ENCODE data around the gene NRXN3.
A peak's percentile ranks its signal among the peaks of the same experiment; 100 is the strongest.

The NRXN3 gene

DNA sequence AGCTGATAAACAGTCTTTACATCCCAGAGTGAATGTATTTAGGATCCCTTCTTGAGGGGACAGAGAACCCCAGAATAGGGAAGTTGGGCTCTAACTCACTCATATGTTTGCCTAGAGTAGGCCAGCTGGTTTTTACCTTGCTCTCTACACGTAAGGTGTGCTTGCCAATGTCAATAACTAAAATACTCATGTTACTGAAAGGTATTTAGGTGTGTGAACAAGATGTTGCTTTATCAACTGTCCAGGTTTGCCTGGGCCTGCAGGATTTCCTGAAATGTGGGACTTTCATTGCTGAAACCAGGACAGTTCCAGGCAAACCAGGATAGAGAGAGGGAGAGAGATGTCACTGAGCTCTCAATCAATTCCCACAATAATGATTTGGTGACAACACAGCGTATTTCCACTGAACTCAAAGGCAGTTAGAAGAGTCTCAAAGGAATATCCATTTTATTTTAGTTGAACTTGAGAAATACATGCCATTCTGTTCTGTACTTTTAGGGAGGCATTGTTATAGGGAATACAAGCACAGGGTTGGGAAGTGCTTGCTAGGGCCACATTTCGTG lies 171.7 kb downstream of the NRXN3 start:
- TF ChIP-seq GATA3 (IDR thresholded peaks at IDR 0.05; ENCODE audit: low read depth, low read length): no peak
- TF ChIP-seq GATA2 (IDR thresholded peaks at IDR 0.05; ENCODE audit: low read depth, low read length): no peak

DNA sequence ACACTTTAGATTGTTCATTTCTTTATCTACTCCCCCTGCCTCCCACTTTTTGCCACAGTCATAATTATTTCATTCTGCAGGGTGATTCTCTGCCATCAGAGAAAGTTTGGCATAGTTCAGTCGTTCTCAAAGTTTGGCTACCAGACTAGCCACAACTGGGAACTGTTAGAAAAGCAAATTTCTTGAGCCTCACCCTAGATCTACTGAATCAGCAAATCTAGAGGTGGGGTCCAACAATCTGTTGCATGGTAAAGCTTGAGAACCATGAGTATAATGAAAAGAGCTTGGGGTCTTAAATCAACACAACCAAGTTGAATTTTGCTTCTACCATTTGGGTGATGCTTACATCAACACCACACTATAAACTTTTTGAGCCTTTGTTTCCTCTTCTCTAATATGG lies 172.7 kb downstream of the NRXN3 start:
- TF ChIP-seq GATA3 (IDR thresholded peaks at IDR 0.05; ENCODE audit: low read depth, low read length) (no peak), GATA2 (IDR thresholded peaks at IDR 0.05; ENCODE audit: low read depth, low read length) (no peak)

DNA sequence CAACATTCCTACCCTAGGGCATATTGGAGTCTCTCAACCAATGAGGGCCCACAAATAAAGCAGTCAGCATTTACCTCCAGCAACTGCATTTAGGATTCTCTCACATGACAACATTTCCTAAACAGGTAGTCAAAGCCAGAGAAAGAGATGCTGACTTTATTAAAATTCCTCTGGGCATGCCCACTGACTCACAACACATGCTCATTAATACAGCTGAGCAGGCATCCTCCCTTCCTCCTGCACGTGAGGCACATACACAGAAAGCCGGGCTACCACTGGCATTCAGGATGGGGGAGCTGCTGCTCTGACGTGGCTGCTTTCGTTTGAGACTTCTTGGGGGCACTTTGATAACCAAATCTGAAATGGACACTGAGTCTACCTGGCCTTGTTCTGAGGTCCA lies 174.1 kb downstream of the NRXN3 start:
- no peak for TF ChIP-seq GATA2 (IDR thresholded peaks at IDR 0.05; ENCODE audit: low read depth, low read length)
- TF ChIP-seq GATA3 (IDR thresholded peaks at IDR 0.05; ENCODE audit: low read depth, low read length): no peak

DNA sequence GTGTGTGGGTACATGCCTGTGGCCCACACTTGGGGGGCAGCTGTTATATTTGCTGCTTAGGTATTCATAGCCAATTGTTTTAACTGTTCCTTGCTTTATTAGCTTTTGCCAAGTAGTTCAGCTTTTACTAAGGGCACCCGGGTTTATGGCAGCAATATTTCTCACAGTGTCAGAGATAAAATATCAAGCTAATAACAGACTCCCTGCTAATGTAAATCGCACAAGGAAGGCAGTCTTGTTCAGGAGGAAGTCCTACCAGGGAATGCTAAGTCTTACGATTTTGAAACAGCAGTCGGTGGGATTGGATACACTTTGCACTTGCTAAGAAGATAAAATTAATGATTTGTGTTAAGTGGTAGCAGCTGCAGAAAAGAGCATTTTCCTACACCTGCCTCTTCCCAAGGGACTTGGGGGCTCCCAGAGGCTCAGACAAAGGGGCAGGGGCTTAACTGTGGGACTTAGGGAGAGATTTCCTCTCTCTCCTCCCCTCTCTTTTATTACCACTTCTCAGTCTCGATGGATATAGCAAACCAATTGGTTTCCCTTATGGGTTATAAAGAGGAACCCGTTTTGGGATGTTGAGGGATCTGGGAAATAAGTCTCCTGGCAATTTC lies 175.1 kb downstream of the NRXN3 start:
- TF ChIP-seq GATA3 (IDR thresholded peaks at IDR 0.05; ENCODE audit: low read depth, low read length) (no peak), GATA2 (IDR thresholded peaks at IDR 0.05; ENCODE audit: low read depth, low read length) (no peak)

DNA sequence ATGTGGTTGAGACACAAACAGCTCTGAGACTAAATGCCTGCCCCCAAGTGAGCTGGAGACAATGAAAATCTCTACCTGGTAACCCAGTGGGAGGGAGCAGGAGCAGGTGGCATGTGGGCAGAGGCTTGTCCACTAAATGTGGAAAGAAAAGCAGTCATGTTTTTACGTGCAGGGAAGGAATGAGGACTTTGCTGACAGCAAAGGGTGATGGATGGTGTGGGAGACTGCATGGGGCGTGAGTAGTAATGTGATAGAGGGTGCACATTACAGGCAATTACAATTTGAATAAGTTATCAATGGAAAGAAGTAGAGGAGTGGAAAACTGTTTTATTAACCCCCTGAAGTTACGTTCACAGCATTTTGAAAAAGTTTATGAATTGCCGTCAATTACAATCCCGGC lies 176.6 kb downstream of the NRXN3 start:
- no peak for TF ChIP-seq GATA3 (IDR thresholded peaks at IDR 0.05; ENCODE audit: low read depth, low read length)
- no peak for TF ChIP-seq GATA2 (IDR thresholded peaks at IDR 0.05; ENCODE audit: low read depth, low read length)

DNA sequence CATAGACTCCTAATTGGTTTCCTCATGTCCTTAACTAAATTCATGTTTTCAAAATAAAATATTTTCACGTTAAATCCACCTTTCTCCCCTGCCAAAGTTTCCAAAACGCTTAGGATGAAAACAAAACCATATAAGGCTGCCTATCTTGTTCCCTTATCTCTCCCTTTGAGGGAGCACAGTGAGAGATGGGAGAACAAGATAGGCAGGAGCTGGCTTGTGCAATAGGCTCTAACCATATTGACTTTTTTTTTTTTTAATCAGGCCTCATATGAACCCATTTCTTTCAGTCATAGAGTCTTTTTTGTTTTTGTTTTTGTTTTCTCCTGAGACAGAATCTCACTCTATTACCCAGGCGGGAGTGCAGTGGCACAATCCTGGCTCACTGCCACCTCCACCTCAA lies 184.9 kb downstream of the NRXN3 start:
- TF ChIP-seq GATA2 (IDR thresholded peaks at IDR 0.05; ENCODE audit: low read depth, low read length) (peak; percentile 48; the same call in 1 of the 2 replicates), GATA3 (IDR thresholded peaks at IDR 0.05; ENCODE audit: low read depth, low read length) (no peak)

DNA sequence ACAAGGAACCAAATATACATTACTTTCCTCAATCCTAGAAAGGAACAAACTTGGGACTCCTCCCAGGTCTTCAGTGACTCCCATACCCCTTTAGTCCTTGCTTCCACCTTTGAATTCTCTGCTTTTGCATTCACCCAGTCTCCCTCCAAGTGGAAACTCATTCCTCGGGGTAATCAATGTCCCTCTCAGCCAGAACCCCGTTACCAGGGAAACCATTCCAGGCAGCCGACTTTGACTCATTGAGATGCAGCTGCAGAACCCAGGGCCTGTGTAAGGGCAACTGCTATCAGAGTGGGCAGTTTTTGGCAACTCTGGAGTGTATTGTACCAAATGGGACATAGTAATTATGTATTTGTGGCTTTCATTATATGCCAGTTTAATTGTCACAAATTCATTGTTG lies 186.2 kb downstream of the NRXN3 start:
- TF ChIP-seq GATA2 (IDR thresholded peaks at IDR 0.05; ENCODE audit: low read depth, low read length) (no peak), GATA3 (IDR thresholded peaks at IDR 0.05; ENCODE audit: low read depth, low read length) (no peak)

DNA sequence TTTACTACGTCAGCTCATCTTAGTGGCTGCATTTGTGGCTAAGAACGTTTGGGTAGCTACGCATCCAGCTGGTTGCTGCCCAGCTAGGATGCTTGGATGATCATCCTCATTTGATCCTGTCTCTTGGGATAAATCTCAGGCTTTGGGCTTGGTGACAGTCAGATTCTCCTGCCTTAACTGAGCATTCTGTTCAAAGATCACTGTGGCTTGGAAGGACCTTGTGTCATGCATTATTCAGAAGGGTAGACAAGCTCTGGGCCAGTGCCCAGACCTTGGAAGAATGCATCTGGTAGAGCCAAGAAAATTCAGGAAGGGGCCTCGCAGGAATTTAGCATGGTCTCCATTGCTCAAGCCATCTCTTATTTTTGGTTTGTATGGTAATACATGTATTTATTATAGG lies 188.4 kb downstream of the NRXN3 start:
- TF ChIP-seq GATA2 (IDR thresholded peaks at IDR 0.05; ENCODE audit: low read depth, low read length) (no peak), GATA3 (IDR thresholded peaks at IDR 0.05; ENCODE audit: low read depth, low read length) (no peak)

DNA sequence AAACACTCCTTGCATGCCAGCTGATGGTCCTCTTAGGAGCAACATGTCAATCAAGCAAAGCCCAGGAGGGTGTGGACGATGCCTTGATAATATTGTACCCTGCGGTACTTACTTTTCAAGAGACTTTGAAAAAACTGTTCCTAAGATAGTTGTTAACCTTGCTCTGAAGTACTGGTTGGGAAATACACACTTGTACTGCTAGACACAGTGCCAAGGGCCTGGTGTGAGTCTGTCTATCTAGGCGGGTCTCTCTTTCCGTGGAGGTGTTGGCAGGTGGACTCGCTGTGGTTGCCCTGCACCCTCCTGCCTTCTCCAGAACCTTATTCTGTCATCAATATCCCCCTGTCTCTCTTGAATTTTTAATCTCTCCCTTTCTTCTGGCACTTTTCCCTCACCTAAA lies 189.4 kb downstream of the NRXN3 start:
- no peak for TF ChIP-seq GATA3 (IDR thresholded peaks at IDR 0.05; ENCODE audit: low read depth, low read length)
- no peak for TF ChIP-seq GATA2 (IDR thresholded peaks at IDR 0.05; ENCODE audit: low read depth, low read length)

DNA sequence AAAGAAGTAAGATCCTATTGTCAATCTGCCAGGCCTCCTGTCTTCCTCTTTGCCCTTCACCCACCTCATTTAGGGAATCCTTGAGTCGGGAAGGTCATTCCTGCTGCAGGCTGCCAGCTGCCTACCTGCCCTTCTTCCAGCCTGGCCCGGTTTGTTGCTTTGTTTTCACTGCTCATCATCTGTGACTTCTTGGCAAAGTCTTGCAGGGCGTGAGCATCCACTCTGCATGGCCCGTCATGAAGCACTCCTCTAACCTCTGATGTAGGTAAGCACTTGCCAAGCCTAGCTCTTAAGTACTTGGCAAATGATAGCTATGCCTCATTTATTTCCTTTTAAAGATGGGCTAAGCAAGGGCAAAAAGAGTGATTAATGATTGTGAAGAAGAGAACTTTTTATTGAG lies 192.8 kb downstream of the NRXN3 start:
- TF ChIP-seq GATA3 (IDR thresholded peaks at IDR 0.05; ENCODE audit: low read depth, low read length) (no peak), GATA2 (IDR thresholded peaks at IDR 0.05; ENCODE audit: low read depth, low read length) (no peak)

DNA sequence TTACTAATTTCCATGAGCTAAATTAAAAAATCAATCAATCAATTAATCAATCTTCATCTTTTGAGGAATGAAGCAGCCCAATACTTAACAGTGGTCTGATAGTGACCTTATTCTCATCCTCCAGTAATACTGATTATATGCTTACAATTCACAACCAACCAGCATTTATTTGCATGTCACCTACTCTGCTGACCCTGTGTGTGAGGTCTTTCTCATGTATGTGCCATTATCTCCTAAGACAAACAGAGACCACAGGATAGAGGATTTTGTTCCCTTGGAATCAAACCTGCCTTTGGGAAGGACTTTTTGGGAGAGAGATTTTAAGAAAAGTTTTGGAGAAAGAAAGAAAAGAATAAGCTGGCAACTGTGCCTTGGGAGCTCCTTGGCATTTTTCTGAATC lies 197.2 kb downstream of the NRXN3 start:
- no peak for TF ChIP-seq GATA2 (IDR thresholded peaks at IDR 0.05; ENCODE audit: low read depth, low read length)
- no peak for TF ChIP-seq GATA3 (IDR thresholded peaks at IDR 0.05; ENCODE audit: low read depth, low read length)

DNA sequence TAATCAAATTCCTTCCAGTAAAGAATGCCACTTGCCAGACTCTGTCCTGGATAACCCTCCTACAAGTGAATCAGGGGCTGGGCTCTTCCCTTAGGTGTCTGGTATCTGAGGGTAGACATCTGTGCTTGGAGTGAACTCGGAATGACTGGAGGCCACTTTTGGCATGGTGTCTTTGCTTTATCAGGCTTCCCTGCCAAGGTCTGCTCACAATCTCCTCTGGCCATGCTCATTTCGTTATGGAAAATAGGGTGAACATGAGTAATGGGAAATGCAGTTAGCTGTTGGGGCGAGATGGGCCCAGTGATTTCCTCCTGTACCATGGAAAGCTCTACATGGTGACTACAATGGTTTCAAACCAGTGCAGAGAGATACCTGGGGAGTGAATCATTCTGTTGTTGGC lies 212.9 kb downstream of the NRXN3 start:
- no peak for TF ChIP-seq GATA2 (IDR thresholded peaks at IDR 0.05; ENCODE audit: low read depth, low read length)
- TF ChIP-seq GATA3 (IDR thresholded peaks at IDR 0.05; ENCODE audit: low read depth, low read length): no peak

DNA sequence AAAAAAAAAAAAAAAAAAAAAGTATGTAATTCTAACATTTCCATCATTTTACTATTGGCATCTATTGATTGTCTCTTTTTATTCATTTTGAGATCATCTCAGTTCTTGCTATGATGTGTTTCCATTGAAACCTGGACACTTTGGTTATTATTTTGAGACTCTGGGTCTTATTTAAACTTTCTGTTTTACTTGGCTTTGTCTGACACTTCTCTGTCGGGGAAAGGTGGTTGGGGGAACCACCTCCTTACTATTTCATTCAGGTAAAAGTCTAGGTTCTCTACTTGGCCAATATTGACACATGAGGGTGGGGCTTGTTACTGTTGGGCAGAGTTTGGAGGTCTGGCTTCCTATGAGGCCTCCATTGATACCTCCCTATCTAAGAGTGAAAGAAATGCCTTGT lies 228.0 kb downstream of the NRXN3 start:
- TF ChIP-seq GATA3 (IDR thresholded peaks at IDR 0.05; ENCODE audit: low read depth, low read length) (no peak), GATA2 (IDR thresholded peaks at IDR 0.05; ENCODE audit: low read depth, low read length) (no peak)

DNA sequence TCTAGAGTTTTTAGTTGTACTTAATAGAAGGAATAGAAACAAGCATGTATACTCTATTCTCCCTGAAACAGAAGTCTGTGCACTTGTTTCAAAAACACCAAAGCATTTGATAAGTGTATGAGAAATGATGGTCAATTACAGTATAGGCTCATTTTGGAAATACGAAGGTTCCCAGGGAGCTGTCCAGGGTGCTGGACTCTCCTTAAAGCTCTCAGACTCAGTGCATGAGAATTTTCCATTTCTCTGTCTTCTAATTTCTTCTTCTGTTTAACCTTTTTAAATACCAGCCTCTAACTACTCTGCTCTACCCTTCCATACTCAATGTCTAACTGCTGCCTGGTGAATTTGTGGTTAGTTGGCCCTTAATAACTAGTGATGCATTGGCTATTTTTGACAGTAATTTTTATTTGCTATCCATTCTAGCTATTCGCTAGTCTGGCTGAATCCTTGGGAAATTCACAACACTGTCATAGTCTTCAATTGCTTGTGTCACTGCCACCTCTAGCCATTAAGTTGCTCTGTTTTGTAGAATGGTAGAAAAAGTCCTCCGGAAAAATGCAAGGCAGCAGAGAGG lies 229.2 kb downstream of the NRXN3 start:
- no peak for TF ChIP-seq GATA3 (IDR thresholded peaks at IDR 0.05; ENCODE audit: low read depth, low read length)
- no peak for TF ChIP-seq GATA2 (IDR thresholded peaks at IDR 0.05; ENCODE audit: low read depth, low read length)

DNA sequence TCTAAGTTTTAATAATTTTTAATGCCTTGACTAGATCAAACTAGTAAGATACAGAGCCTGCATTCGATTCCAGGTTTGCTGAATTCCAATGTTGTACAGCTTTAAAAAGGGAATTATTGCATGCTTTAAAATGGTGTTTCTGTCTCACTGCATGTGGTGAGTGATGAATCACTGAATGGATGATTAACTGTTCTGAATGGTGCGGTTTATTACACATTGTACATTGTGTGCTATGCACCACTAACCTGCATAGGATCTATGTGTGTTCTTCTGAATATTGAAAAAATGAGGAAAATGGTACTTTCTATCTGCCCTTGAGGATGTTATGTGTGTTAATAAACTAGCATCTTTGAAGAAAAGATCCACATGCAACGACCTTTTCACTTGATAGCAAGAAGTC lies 231.7 kb downstream of the NRXN3 start:
- no peak for TF ChIP-seq GATA3 (IDR thresholded peaks at IDR 0.05; ENCODE audit: low read depth, low read length)
- no peak for TF ChIP-seq GATA2 (IDR thresholded peaks at IDR 0.05; ENCODE audit: low read depth, low read length)

Data from SH-SY5Y (cell line).